Natural killer cell (primary cell): ENCODE results near the gene PAQR5. TPM values are rescaled to one million over a fixed set of nuclear protein-coding genes. Genes with fewer than 3 reads are reported as not detected.

ENCODE experiments used
- ATAC-seq, 3 donors: fragments of 150-1000 bp in 2 of 3; fragments of 200-7000 bp in 1 of 3; cut with Tn5 transposase; 1 replicate in 1 of 3; 2 replicates in 2 of 3; pipeline ENCODE4 v1.10.0; 2021; ENCODE audit warnings: mild to moderate bottlenecking in 2 of 3, moderate library complexity in 2 of 3
- DNase-seq, 2 donors: peaks; one replicate each; pipeline versions ENCODE4 v3.0.0 to v3.0.0-alpha.2; 2013 to 2021; ENCODE audit warnings: mixed read lengths in 1 of 2
- H3K27ac ChIP-seq: one replicate; pipeline ENCODE4 v1.5.1; 2013; ENCODE audit warnings: mild to moderate bottlenecking, low read length
- H3K27me3 ChIP-seq: one replicate; pipeline ENCODE4 v1.6.1; 2013; ENCODE audit warnings: low read length; ENCODE audit not compliant: control insufficient read depth, insufficient read depth
- H3K36me3 ChIP-seq: one replicate; pipeline ENCODE4 v1.6.1; 2013; ENCODE audit warnings: low read length; ENCODE audit not compliant: control insufficient read depth, insufficient read depth
- H3K4me1 ChIP-seq: one replicate; pipeline ENCODE4 v1.6.1; 2013; ENCODE audit warnings: low read length; ENCODE audit not compliant: control insufficient read depth, insufficient read depth
- H3K4me3 ChIP-seq: one replicate; pipeline ENCODE4 v1.5.1; 2013; ENCODE audit warnings: low read length
- H3K9me3 ChIP-seq: one replicate; pipeline ENCODE4 v1.6.1; 2013; ENCODE audit warnings: low read length; ENCODE audit not compliant: control insufficient read depth, insufficient read depth
- H3K27ac Mint-ChIP-seq, 2 donors: one replicate each; pipeline ENCODE4 v1.8.0; 2022; ENCODE audit warnings: mild to moderate bottlenecking in 2 of 2, mixed read lengths in 2 of 2, moderate library complexity in 1 of 2
- H3K27me3 Mint-ChIP-seq, 2 donors: one replicate each; pipeline ENCODE4 v1.8.0; 2022; ENCODE audit warnings: low read depth in 2 of 2, mixed read lengths in 2 of 2
- H3K36me3 Mint-ChIP-seq: one replicate; pipeline ENCODE4 v1.8.0; 2022; ENCODE audit warnings: mixed read lengths
- H3K4me1 Mint-ChIP-seq, 2 donors: one replicate each; pipeline ENCODE4 v1.8.0; 2022; ENCODE audit warnings: mixed read lengths in 2 of 2
- H3K4me3 Mint-ChIP-seq: one replicate; pipeline ENCODE4 v1.8.0; 2022; ENCODE audit warnings: mild to moderate bottlenecking, moderate library complexity, mixed read lengths
- H3K9me3 Mint-ChIP-seq, 2 donors: one replicate each; pipeline ENCODE4 v1.8.0; 2022; ENCODE audit warnings: mixed read lengths in 2 of 2
- WGBS: methylation state at CpG from one replicate; pipeline ENCODE4 v1.1.7; 2013; ENCODE audit warnings: missing lambda C conversion rate; ENCODE audit not compliant: insufficient coverage; 5-methylcytosine and 5-hydroxymethylcytosine counted together
- intact Hi-C: fragments of 100-400 bp; cut with micrococcal nuclease; formaldehyde crosslinking; loops from one replicate; pipeline ENCODE4 v1.14.2; 2022
- total RNA-seq, 4 donors: library from RNA; stranded (reverse); fragments of 120-200 nt in 1 of 4; gene quantifications; one replicate each; pipeline versions ENCODE4 v1.2.3 to v1.2.4, GENCODE V29; 2013 to 2022
- TF ChIP-seq, protein P1 (sequence below): fragments of 200-600 bp; IDR thresholded peaks from one replicate; pipeline ENCODE4 v1.8.0; 2022; ENCODE audit warnings: antibody characterized with exemption

Gene PAQR5
- total RNA-seq, 3 donors from 2014 or later (not counting 1 experiment from before 2014, with no cell fraction given), result 0.40 to 1.1 (median 0.59) TPM

DNA sequence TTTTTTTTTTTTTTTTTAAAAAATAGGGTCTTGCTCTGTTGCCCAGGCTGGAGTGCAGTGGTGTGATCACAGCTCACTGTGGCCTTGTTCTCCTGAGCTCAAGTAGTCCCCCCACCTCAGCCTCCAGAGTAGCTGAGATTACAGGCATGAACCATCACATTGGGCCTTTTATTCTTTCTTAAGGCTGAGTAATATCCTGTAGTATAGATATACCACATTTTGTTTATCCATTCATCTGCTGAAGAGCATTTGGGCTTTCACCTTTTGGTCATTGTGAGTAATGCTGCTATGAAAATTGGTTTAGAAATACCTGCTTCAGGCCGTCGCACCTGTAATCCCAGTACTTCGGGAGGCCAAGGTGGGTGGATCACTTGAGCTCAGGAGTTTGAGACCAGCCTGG lies 42.6 kb downstream of the PAQR5 start:
- Mint-ChIP-seq H3K36me3 (no peaks in the 10 kb centered on the region), H3K27ac (no peak overlapping the region), H3K9me3 (no peaks in the 10 kb centered on the region), H3K4me3 (no peak overlapping the region), H3K4me1 (no peaks in the 10 kb centered on the region), H3K27me3 (no peaks in the 10 kb centered on the region)
- intact Hi-C loops, result no loop called here
- Histone ChIP-seq H3K27ac (no peak overlapping the region), H3K4me3 (no peak overlapping the region), H3K9me3 (no peaks in the 10 kb centered on the region), H3K36me3 (no peaks in the 10 kb centered on the region), H3K4me1 (no peaks in the 10 kb centered on the region), H3K27me3 (no peaks in the 10 kb centered on the region)
- ATAC-seq, result no peak
- TF ChIP-seq, protein P1, sequence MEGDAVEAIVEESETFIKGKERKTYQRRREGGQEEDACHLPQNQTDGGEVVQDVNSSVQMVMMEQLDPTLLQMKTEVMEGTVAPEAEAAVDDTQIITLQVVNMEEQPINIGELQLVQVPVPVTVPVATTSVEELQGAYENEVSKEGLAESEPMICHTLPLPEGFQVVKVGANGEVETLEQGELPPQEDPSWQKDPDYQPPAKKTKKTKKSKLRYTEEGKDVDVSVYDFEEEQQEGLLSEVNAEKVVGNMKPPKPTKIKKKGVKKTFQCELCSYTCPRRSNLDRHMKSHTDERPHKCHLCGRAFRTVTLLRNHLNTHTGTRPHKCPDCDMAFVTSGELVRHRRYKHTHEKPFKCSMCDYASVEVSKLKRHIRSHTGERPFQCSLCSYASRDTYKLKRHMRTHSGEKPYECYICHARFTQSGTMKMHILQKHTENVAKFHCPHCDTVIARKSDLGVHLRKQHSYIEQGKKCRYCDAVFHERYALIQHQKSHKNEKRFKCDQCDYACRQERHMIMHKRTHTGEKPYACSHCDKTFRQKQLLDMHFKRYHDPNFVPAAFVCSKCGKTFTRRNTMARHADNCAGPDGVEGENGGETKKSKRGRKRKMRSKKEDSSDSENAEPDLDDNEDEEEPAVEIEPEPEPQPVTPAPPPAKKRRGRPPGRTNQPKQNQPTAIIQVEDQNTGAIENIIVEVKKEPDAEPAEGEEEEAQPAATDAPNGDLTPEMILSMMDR, result no peak
- no peak for DNase-seq
- 100% methylated on average over 3 of the region's 3 CpGs for WGBS

DNA sequence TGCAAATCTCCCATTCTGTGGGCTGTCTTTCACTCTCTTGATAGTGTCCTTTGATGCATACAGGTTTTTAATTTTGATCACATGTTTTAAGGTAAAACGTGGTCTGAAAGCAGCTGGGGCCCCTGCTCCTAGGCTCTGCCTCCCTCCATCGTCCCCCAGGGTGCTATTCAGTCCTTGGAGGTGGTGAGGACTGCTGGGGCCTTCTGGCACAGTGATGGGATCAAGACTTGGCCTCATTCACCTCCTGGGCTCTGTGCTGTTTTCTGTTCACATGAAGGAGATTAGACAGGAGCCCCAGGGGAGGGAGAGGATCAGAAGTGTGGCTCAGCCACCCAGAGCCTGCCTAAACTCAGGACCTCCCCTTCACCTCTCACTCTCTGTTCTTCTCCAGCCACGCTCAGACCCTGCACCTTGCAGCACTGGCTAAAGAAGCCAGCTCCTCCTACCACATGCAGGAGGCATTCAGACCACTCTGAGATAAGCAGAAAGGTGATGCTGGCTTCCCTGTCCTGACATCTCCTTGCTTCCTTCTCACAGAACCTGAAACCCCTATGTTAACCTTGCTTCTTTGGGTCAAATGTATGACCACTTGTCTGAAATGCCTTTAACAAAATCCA lies 43.9 kb downstream of the PAQR5 start:
- Mint-ChIP-seq H3K4me1 (no peaks in the 10 kb centered on the region), H3K27ac (no peak overlapping the region), H3K27me3 (no peaks in the 10 kb centered on the region), H3K9me3 (no peaks in the 10 kb centered on the region), H3K4me3 (no peak overlapping the region), H3K36me3 (no peaks in the 10 kb centered on the region)
- TF ChIP-seq, protein P1, result no peak
- no peak for ATAC-seq
- H3K27ac ChIP-seq, result no peak overlapping the region
- no peaks in the 10 kb centered on the region for H3K27me3 ChIP-seq
- no peaks in the 10 kb centered on the region for H3K36me3 ChIP-seq
- intact Hi-C loops, result no loop called here
- H3K4me3 ChIP-seq, result no peak overlapping the region
- H3K4me1 ChIP-seq, result no peaks in the 10 kb centered on the region
- no peak for DNase-seq
- no peaks in the 10 kb centered on the region for H3K9me3 ChIP-seq
- WGBS, result 65% methylated on average over 3 of the region's 3 CpGs

DNA sequence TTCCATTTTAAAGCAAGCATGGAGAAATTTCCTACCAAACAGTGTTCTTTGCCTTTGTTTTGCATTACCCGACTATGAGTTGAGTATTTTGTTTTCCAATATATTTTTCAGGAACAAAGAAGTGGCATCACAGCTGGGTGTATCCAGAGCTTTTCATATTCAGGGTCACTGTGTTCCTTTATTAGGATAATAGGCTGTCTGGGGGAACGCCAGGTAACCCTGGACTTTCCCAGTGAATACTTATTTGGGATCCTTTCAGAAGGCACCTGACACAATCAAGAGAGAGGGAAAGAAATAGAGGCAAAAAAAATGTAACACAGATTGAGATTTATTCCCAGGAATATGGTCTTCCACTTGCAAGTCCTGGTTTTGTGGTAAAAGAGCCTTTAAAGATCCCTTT lies 44.4 kb downstream of the PAQR5 start:
- WGBS, result 50% methylated on average over 2 of the region's 2 CpGs
- intact Hi-C loops, result no loop called here

More for the DNA sequence above, 44.4 kb downstream of the PAQR5 start:
- ATAC-seq (no peak), DNase-seq (no peak)
- Histone ChIP-seq H3K9me3 (no peaks in the 10 kb centered on the region), H3K27ac (no peak overlapping the region), H3K4me1 (no peaks in the 10 kb centered on the region), H3K27me3 (no peaks in the 10 kb centered on the region), H3K4me3 (no peak overlapping the region), H3K36me3 (no peaks in the 10 kb centered on the region)
- TF ChIP-seq, protein P1, result no peak
- H3K4me1 Mint-ChIP-seq, result no peaks in the 10 kb centered on the region
- H3K27me3 Mint-ChIP-seq, result no peaks in the 10 kb centered on the region
- H3K36me3 Mint-ChIP-seq, result no peaks in the 10 kb centered on the region
- H3K9me3 Mint-ChIP-seq, result no peaks in the 10 kb centered on the region
- H3K27ac Mint-ChIP-seq, result no peak overlapping the region
- H3K4me3 Mint-ChIP-seq, result no peak overlapping the region
